Muscle of leg (tissue), 11 donors: ENCODE measurements around the gene KIF3B. TPM values are rescaled to one million over a fixed set of nuclear protein-coding genes. Genes with fewer than 3 reads are reported as not detected.
"Not testable (repeated sequence)": the region's sequence is repeated elsewhere in the genome, so short reads cannot be mapped to it uniquely, and the experiment has no call there.

ENCODE experiments used
- DNase-seq: peaks from one replicate; pipeline ENCODE4 v3.0.0; 2013
- H3K27ac ChIP-seq: one replicate; pipeline ENCODE4 v1.5.1; 2013; ENCODE audit warnings: mild to moderate bottlenecking, low read length, control low read depth
- H3K27me3 ChIP-seq: one replicate; pipeline ENCODE4 v1.6.1; 2013; ENCODE audit warnings: low read length; ENCODE audit not compliant: control insufficient read depth, insufficient read depth
- H3K36me3 ChIP-seq: one replicate; pipeline ENCODE4 v1.6.1; 2013; ENCODE audit warnings: low read length; ENCODE audit not compliant: control insufficient read depth, insufficient read depth
- H3K4me1 ChIP-seq: one replicate; pipeline ENCODE4 v1.6.1; 2013; ENCODE audit warnings: low read length; ENCODE audit not compliant: control insufficient read depth, insufficient read depth
- H3K4me3 ChIP-seq: one replicate; pipeline ENCODE4 v1.5.1; 2013; ENCODE audit warnings: low read length, control low read depth
- H3K9me3 ChIP-seq: replicated peaks from 2 replicates; pipeline ENCODE4 v1.6.1; 2013; ENCODE audit warnings: low read depth, low read length; ENCODE audit not compliant: control insufficient read depth
- WGBS: methylation state at CpG from one replicate; pipeline ENCODE4 v1.1.5; 2013; ENCODE audit warnings: missing lambda C conversion rate; ENCODE audit not compliant: insufficient coverage; 5-methylcytosine and 5-hydroxymethylcytosine counted together
- polyA plus RNA-seq, 8 donors: library from polyadenylated mRNA; unstranded; fragments of 120-200 nt; gene quantifications; one replicate each; pipeline versions ENCODE4 v1.2.1 to v1.2.3, GENCODE V29; 2013; ENCODE audit warnings: inconsistent platforms in 1 of 8, low replicate concordance in 1 of 8; ENCODE audit not compliant: insufficient read length in 8 of 8, insufficient read depth in 1 of 8
- total RNA-seq: library from RNA; stranded (reverse); fragments of 120-200 nt; gene quantifications from one replicate; pipeline ENCODE4 v1.2.4, GENCODE V29; 2013

Gene KIF3B
- total and polyA plus RNA-seq, 9 donors, result 9.2 to 20.4 (median 12.8) TPM

GRCh38 chr20:32274359-32274758, 3.1 kb upstream of the KIF3B start:
- H3K9me3 ChIP-seq, result no peaks in the 10 kb centered on the region
- H3K4me3 ChIP-seq, result no peak overlapping the region

GRCh38 chr20:32275163-32275562, 2.3 kb upstream of the KIF3B start:
- WGBS, result no CpG with 5 or more reads among the region's 3 CpGs
- not testable (repeated sequence) for H3K27me3 ChIP-seq, H3K27ac ChIP-seq, H3K9me3 ChIP-seq, H3K36me3 ChIP-seq, DNase-seq, H3K4me3 ChIP-seq
- H3K4me1 ChIP-seq, result peaks cover 16% of the 10 kb centered on the region

More at GRCh38 chr20:32274359-32274758, 3.1 kb upstream of the KIF3B start:
- DNase-seq, result no peak
- Histone ChIP-seq H3K27ac (no peak overlapping the region), H3K27me3 (no peaks in the 10 kb centered on the region), H3K4me1 (peaks cover 16% of the 10 kb centered on the region), H3K36me3 (no peaks in the 10 kb centered on the region)
- no CpG with 5 or more reads among the region's 3 CpGs for WGBS

- no peaks in the 10 kb centered on the region for H3K9me3 ChIP-seq
- peak overlapping the region; percentile 42 for H3K27ac ChIP-seq
Observed at GRCh38 chr20:32278199-32278643, 770 bp downstream of the KIF3B start.

GRCh38 chr20:32281711-32282110, 4.3 kb downstream of the KIF3B start:
- Histone ChIP-seq H3K27me3 (no peaks in the 10 kb centered on the region), H3K27ac (no peak overlapping the region), H3K36me3 (no peaks in the 10 kb centered on the region), H3K4me1 (peaks cover 22% of the 10 kb centered on the region), H3K4me3 (no peak overlapping the region), H3K9me3 (no peaks in the 10 kb centered on the region)
- WGBS, result 93% methylated on average over 4 of the region's 4 CpGs
- no peak for DNase-seq

More at GRCh38 chr20:32278199-32278643, 770 bp downstream of the KIF3B start:
- WGBS, result 62% methylated on average over 3 of the region's 4 CpGs
- H3K27me3 ChIP-seq, result no peaks in the 10 kb centered on the region
- H3K36me3 ChIP-seq, result no peaks in the 10 kb centered on the region
- peak; percentile 6 for DNase-seq
- peaks cover 21% of the 10 kb centered on the region for H3K4me1 ChIP-seq
- peak overlapping the region; percentile 76 for H3K4me3 ChIP-seq

- Histone ChIP-seq H3K4me1 (peaks cover 17% of the 10 kb centered on the region), H3K27ac (no peak overlapping the region), H3K27me3 (no peaks in the 10 kb centered on the region), H3K9me3 (no peaks in the 10 kb centered on the region), H3K4me3 (no peak overlapping the region), H3K36me3 (no peaks in the 10 kb centered on the region)
- DNase-seq, result peak; percentile 50
- WGBS, result 38% methylated on average over 4 of the region's 4 CpGs
Observed at GRCh38 chr20:32282461-32282860, 5.0 kb downstream of the KIF3B start.

- peaks cover 8% of the 10 kb centered on the region for H3K4me1 ChIP-seq
- no peak for DNase-seq
- no CpG with 5 or more reads among the region's 3 CpGs for WGBS
- no peak overlapping the region for H3K27ac ChIP-seq
- no peak overlapping the region for H3K4me3 ChIP-seq
- H3K9me3 ChIP-seq, result no peaks in the 10 kb centered on the region
- H3K27me3 ChIP-seq, result no peaks in the 10 kb centered on the region
- H3K36me3 ChIP-seq, result no peaks in the 10 kb centered on the region
Observed at GRCh38 chr20:32285082-32285620, 7.7 kb downstream of the KIF3B start.

- H3K27me3 ChIP-seq, result no peaks in the 10 kb centered on the region
- H3K36me3 ChIP-seq, result no peaks in the 10 kb centered on the region
- H3K4me3 ChIP-seq, result no peak overlapping the region
- no peaks in the 10 kb centered on the region for H3K9me3 ChIP-seq
- H3K27ac ChIP-seq, result peak overlapping the region; percentile 38
- peak; percentile 53 for DNase-seq
- WGBS, result no CpG with 5 or more reads among the region's 4 CpGs
- H3K4me1 ChIP-seq, result peaks cover 8% of the 10 kb centered on the region
Observed at GRCh38 chr20:32285621-32286371, 8.3 kb downstream of the KIF3B start.

- Histone ChIP-seq H3K9me3 (no peaks in the 10 kb centered on the region), H3K36me3 (no peaks in the 10 kb centered on the region), H3K4me1 (peaks cover 5% of the 10 kb centered on the region), H3K27ac (no peak overlapping the region), H3K4me3 (no peak overlapping the region), H3K27me3 (no peaks in the 10 kb centered on the region)
- DNase-seq, result no peak
- WGBS, result 96% methylated on average over 4 of the region's 6 CpGs
Observed at GRCh38 chr20:32287231-32287638, 9.8 kb downstream of the KIF3B start.

- Histone ChIP-seq H3K4me3 (no peak overlapping the region), H3K27ac (no peak overlapping the region), H3K27me3 (no peaks in the 10 kb centered on the region), H3K36me3 (no peaks in the 10 kb centered on the region), H3K9me3 (no peaks in the 10 kb centered on the region), H3K4me1 (peaks cover 2% of the 10 kb centered on the region)
- WGBS, result 75% methylated on average over 2 of the region's 6 CpGs
- no peak for DNase-seq
Observed at GRCh38 chr20:32288225-32288849, 10.9 kb downstream of the KIF3B start.

- H3K27ac ChIP-seq, H3K4me3 ChIP-seq, H3K4me1 ChIP-seq, DNase-seq, H3K9me3 ChIP-seq, H3K36me3 ChIP-seq, H3K27me3 ChIP-seq: not testable (repeated sequence)
- 96% methylated on average over 3 of the region's 4 CpGs for WGBS
Observed at GRCh38 chr20:32289299-32289660, 11.8 kb downstream of the KIF3B start.
